ENCODE measurements around the gene ITPRID2. TPM values are rescaled to one million over a fixed set of nuclear protein-coding genes. Genes with fewer than 3 reads are reported as not detected.

ITPRID2 gene
- total RNA-seq, 1 donor from 2014 or later: 119 TPM

DNA sequence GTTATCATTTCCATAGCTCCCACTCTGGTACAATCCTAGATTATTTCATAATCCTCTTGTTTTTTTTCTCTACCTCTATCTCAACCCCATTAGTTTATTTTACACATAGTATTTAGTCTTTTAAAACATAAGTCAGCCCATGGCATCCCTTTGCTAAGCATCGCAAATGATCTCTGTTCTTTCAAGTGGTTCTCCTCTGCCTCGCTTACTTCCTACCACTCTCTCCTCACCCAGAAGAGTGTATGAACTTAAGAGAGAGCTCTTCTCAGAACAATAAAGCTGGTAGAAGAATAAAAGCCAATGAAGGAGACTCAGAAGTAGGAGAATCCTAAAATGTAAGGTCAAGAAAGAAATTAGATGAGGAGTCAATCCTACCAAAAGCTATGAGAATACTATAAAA, 12.2 kb upstream of the ITPRID2 start:
- no peak for DNase-seq (ENCODE audit: low spot score)

DNA sequence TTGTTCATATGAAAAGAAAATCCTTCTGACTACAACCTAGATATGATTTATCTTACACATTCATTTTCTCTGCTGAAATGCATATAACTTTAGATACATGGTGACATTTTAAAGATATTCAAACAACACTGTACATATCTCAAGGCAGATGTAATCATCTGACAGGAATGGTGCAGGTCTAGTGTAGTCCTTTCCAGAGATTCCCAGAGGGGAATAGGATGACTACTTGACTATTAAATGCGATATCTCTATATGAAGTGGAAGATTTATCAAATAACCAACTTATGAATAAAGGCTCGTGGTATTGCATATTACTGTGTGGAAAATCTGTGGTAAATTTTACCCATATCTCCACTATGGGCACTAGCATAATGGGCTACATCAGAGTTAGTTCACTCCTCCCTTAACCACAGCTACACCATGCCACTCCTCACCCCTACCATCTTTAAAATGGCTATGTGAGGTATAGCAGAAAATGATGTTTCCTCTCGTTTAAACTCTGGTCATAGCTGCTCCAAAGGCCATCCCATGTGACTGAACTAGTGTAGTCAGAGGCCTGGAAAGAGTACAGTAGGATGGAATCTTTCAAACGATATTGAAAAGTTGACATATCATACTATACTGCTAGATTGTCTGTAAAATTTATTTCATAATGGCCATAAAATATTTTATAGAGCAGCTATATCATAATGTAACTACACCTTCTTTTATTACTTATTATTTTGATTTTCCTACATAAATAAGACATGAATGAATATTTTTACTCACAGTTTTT, 9.1 kb upstream of the ITPRID2 start:
- DNase-seq (ENCODE audit: low spot score): no peak

DNA sequence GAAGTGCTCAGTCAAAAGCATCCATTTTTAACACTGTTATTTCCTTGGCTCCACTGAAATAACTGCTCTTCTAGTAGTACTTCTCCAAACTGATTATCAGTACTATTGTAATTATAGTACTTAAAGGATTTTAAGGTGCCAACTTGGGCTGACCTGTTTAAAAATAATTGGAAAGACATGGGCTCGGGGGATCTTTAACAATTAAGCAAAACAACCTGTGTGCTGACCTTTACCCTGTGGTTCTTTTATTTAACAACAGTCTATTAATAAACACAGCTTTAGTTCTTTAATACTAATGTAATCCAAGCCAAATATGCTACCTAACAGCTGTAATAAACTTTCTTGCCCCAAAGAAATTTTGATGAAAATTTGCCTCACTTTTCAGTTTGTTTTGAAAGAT, 6.9 kb upstream of the ITPRID2 start:
- DNase-seq (ENCODE audit: low spot score): no peak

DNA sequence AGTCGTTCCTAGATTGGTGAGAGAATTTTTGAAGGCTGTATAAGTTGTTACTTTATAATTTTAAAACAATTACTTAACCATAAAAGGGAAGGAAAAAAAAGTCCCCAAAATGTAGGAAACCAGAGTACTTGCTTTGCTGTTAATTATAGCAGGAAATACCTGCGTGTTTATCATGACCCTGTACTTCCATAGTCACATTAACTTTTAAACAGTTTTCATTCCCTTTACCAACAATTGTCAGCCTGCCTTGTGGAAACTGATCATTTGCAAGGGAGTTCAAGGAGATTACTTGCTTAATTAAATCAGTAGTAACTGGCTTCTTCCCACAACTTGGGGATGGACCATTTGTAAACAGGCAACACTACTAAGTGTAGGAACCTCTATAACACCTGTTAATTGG, 6.4 kb upstream of the ITPRID2 start:
- no peak for DNase-seq (ENCODE audit: low spot score)

DNA sequence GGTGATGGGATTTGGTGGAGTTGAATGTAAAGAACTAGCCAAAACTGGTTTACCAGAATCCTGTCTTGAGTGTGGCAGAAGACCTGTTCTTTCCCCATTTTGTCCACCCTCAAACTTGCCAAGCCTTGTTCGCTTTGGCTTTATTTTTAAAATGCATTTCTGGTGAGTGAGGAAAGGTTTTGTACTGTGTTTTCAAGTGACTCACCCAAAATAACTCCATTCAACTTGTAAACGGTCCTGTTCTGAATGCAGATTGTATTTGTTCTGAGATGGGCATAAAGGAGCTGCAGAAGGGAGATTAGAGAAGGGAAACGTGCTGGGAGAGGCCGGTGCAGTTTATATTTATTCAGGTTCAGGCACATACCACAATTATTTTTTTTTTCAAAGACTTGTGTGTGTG, 5.3 kb upstream of the ITPRID2 start:
- no peak for DNase-seq (ENCODE audit: low spot score)

DNA sequence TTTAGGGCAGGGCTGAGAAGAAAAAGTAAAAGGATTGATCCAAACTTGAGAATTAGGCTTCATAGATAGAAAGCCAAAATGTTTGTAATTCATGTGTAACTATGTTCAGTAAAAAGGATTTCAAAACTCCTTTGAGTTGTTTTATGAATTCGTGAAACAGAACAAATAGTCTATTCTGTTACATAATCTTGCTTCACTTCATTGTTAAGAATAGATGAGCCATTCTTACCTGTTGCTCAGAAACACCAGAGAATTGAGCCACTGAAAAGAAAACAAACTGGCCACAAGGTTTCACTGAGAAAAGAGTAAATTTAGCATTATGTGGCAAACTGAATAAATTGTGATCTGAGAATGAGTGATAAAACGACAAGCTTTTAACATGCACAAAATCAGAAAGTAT, 4.5 kb upstream of the ITPRID2 start:
- no peak for DNase-seq (ENCODE audit: low spot score)

DNA sequence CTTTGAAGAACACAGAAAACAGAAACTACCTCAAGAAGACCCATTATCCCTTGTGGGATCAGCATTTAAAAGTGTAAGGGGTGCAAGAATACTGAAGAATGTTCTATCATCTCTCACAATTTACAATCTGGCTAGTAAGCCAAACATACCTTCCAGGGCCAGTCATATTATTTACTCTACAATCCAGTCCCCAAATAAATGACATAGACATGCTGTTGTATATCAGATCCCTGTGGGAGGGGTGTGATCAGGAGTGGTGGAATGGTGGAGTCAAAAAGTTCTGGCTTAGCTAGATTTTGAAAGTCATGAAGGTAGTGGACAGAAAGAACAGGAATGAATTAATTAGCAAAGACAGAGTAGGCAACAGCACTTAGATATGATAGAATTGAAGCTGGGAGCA, 1.8 kb upstream of the ITPRID2 start:
- no peak for DNase-seq (ENCODE audit: low spot score)

DNA sequence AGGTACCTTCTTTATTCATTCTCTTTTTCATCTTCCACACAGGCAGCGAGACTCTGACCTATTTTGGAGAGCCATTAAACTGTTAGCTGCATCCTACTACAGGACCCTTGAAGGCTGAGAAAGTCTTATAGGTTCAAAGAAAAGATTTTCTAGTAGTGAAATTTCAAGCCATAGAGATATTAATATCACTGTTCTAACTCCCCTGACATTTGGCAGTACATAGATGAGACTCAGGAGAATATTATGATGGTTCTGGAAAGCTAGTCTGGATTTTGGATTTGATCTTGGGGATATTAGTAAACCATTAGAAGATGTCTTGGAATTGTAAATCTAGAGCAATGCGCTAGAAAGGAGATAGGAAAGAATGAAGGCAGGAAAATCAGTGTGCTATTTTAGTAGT, 1.3 kb upstream of the ITPRID2 start:
- no peak for DNase-seq (ENCODE audit: low spot score)

DNA sequence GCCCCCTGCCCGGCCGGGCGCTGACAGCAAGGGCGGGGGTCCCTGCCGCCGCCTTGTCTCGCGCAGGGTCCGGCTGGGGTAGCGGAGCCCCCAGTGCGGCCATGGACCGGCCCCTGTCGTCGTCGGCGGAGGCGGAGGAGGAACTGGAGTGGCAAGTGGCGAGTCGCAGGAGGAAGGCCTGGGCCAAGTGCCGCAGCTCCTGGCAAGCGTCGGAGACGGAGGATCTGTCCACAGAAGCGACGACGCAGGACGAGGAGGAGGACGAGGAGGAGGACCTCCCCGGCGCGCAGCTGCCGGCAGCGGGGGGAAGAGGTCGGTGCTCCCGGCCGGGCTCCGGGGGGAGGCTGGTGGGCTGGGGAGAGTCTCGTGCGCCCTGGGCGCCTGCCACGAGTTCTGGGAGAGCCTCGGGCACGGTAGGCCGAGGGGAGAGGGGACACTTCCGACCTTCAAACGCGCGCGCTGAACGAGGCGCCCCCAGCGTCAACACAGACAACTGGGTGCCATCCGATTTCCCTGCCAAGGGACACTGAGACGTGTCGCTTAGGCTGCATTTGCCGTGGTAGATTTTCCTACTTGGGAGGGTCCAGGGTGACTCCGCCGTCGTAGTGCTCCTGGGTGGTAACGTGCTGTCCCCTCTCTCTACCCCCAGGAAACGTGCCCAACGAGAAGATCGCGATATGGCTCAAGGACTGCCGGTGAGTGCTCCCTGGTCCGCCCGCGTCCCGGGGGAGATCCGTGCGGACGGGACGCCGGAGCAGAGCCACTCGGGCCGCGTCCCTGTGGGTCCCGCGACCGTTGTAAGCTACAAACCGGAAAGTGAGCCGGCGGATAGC, 652 bp downstream of the ITPRID2 start:
- DNase-seq (ENCODE audit: low spot score): peak; percentile 92

DNA sequence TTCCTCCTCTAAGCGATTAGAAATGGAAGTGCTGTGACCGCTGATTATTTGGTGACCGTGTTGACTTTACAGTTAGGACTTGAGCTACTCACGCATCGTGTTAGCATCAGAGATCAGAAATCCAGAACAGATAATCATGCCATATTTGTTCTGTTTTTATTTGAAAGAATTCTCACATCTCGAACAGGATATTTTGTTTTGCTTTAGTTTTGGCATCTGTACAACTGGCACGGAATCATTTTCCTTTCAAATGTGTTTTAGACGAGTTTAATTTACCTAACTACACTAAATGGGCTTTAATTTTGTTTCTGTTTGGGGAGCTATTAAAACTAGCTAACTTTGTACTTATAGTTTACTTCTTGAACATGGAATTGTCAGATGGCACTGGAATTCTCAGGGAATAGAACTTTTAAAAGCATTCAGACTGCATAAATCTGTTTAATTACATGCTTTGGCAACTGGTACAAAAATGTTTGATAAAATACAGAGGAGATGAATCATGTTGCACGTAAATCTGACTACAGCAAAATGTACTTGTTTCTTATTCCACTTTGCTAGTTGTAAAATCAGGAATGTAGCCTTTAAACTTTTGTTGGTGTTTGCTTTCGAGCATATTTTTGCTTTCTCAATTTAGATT, 1.4 kb downstream of the ITPRID2 start:
- no peak for DNase-seq (ENCODE audit: low spot score)

DNA sequence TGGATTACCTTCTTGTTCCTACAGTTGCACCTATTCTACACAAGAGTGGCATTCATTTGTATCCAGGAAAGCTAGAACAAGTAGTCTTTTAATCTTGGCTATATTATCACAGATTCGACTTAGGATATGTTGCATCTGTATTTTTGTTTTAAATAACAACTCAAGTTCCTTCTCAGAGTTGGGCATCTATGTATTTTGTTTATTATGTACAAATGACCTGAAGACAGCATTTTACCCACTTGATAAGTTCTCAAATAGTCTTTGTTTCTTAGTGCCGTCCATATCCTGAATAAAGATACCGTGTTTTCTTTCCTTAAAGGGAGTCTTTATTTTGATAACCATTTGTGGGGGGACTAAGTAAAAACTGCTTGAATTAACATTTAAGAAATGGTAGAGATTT, 2.9 kb downstream of the ITPRID2 start:
- DNase-seq (ENCODE audit: low spot score): no peak

DNA sequence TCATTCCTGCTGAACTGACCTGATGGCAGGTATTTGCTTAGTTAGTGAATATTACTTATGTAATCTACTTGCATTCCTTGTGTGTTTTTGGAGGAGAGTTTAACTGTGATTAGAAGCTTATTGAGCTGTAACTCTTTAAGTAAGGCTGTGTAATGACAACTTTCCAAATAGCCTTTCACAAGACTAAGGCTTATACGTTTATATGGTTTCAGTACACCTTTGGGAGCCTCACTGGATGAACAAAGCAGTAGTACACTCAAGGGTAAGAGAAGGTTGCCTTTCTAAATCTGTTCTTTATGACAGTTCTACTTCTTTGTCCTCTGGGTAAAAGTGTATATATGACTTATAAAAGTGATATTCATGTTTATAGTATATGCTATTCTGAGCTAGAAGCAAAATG, 4.3 kb downstream of the ITPRID2 start:
- DNase-seq (ENCODE audit: low spot score): no peak

DNA sequence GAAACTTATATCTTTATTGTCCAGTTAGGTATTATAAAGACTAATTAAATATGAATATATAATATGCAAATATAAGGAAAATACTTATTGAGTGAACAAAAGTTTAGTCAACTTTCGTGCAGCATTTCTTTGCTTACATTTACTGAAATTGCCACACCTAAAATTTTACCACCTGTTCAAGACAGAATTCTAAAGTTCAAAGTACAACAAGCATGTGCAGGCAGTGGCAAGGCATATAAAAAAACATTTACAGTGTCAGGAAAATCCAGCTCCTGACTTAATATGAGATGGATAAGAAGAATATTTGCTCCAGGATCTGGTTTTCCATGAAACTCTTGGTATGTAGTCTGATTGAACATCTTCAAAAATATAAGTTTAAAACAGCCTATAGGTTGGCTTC, 4.8 kb downstream of the ITPRID2 start:
- no peak for DNase-seq (ENCODE audit: low spot score)

DNA sequence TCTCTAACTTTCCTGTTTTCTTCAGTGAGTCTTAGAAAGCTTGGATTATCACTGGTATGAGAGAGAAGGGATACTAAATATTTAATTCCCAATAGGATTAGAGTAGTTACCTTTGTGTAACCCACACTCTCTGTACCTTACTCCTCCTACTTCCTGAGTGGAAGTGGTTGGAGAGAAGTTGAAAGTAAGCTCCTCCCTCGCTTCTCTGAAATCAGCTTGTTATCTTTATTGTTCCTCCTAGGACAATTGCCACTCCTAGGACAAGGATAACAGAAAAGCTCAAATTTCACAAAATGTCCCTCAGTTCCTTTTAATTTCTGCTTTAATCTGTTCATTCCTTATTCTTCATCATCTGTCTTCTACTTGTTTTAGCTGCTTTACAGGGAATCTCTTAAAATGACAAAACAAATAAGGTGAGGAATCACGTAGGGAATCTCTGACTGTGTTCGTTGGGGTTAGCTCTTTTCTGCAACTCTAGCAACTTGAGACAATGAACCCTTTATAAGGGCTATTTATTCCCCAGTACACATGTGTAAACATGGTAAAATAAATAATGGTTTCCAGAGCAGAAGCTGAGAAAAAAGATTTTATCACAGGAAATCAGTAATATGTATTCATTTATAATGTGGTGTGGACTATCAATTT, 8.6 kb downstream of the ITPRID2 start:
- DNase-seq (ENCODE audit: low spot score): no peak

DNA sequence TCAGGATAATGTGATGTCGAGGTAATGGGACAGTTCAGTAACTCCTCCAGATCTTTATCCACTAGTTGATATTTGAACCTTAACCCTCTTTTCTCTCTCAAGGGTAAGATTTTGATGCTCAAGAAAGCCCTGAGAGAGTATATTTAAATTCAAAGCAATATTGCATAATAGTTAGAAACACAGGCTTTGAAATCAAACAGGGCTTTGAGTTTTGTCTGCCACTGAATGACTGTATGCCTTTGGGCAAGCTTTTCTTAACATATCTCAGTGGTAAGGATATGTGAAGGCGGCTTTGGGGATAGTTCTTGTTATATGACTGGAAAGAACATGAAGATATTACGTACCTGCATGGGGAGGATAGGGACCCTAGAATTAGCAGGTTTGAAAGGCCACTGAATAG, 11.1 kb downstream of the ITPRID2 start:
- no peak for DNase-seq (ENCODE audit: low spot score)

DNA sequence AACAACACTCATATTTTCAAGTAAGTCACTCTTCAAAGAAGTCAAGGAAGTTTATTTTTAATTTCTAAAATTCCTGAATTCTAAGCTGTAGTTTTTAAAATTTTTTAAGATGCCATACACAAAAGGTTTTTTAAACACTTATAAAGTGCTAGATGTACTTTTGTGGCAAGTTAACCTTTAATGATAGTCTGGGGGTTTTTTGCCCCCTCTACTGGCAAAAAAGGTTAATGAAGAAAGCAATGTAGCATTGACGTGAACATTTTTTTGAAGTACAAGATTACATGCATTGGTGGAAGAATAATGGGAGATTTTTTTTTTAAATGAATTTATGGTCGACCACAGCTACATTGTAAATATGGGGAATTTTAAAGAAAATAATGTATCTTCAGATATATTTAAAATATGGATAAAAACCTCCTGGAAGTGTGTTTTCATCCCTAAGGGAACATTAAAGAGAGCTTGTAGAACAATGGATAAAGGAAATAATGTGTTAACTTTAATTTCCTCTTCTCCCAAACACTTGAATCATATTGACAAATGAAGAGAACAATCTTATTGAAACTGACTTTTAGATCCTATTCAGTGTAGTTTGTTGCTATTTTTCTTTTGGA, 12.6 kb downstream of the ITPRID2 start:
- DNase-seq (ENCODE audit: low spot score): no peak

DNA sequence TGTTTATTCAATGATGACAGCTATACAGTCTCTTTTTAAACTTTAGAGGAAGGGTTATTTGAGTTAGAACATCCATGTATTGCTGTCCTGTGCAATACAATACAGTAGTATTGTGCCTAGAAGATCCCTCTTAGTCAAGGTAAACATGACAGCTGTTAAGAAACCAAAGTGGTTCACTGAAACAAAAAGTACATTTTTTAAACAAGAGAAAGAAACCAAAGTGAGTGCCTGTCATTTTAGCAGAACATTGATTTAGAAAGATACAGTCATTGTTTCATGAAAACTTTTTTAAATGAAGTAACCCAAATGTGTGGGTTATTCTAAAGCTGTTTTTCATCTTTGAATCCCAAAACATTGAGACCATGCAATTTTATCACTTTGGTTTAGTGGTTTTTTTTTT, 15.5 kb downstream of the ITPRID2 start:
- no peak for DNase-seq (ENCODE audit: low spot score)

DNA sequence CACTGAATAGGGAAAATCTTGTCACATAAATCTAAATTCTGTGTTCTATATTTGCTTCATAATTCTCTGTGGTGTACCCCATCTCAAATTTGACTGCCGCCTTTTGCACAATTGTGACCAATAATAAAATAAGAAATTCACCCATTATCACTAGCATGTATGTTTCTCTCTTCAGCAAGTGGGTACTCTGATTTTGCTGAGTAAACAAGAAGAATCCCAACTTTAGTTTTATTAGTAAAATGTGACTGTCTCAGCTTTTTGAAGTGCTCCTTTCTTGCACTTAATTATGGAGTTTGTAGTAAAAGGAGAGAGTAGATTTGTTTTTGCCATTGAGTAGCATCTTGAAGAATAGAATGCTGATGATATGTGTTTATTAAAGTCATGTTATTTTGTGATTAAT, 16.1 kb downstream of the ITPRID2 start:
- DNase-seq (ENCODE audit: low spot score): no peak

DNA sequence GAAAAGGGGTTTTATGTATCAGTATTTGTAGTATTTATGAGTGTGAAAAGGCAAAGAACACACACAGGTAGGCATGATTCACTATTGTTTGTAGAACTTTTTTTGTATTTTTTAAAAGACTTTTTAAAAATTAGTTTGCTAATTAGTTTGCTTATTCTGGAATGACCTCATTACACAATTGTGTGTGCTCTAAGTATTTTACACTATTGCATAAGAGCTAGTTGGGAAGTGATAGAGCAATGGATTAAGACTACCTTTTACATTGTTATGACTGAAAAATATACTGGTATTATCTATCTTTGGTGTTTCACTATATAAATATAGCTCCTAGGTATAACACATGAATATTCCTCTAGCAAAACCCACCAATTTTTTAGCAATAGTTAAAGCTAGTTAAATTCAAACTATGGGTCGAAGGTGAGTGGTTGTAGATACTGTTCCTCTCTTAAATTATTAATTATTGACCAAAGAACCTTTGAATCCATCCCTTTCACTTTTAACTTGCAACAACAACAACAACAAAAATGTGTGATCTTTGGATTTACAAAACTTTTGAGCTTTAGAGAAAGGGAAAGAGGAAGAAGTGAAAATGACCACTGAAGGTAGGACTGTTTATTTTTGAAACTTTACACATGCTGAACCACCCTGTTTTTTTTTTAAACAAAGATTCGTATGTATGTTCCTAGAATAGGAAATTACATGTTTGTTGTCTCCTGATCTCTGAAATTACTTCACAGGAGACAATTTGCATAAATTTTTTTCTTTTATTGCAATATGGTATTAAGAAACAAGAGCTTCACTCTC, 18.7 kb downstream of the ITPRID2 start:
- DNase-seq (ENCODE audit: low spot score): no peak

DNA sequence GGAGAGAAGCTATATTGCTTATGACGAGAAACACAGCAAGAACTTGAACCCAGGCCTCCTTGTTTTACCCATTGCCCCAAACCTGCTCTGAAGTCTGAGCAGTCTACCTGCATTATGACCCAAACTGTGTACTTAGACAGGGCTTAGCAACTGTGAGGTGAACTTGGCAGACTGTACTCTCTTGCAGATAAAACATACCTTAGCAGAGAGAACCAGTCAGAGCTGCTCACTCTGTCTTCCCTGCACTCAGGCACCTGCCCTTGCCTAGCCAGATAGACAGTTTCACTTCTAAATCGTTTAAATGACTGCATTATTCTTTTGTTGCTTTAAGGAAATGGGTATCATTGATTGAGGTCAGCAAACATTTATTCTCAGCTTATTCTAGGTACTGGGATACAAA, 20.3 kb downstream of the ITPRID2 start:
- no peak for DNase-seq (ENCODE audit: low spot score)

DNA sequence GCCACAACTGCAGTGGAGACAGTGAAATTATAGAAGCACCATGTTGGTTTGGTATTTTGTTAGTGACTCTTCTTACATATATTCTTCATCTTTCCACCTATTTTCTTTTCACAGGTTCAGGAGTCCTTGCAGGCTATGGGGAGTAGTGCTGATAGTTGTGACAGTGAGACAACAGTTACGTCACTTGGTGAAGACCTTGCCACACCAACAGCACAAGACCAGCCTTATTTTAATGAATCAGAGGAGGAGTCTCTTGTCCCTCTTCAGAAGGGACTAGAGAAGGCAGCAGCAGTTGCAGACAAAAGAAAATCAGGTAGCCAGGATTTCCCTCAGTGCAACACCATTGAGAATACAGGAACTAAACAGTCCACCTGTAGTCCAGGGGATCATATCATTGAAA, 23.6 kb downstream of the ITPRID2 start:
- no peak for DNase-seq (ENCODE audit: low spot score)
